SJSA1 (cell line): Measurements from ENCODE around the gene GBA3. TPM values are rescaled to one million over a fixed set of nuclear protein-coding genes. Genes with fewer than 3 reads are reported as not detected.

Experiments used
- DNase-seq, 2 experiments: peaks; one replicate each; pipeline ENCODE4 v3.0.0-alpha.2; 2015 to 2020; ENCODE audit warnings: low spot score in 2 of 2, low read depth in 1 of 2
- H3K27ac ChIP-seq: fragments of 250-450 bp; sonication (Bioruptor Pico); 2 replicates; pipeline ENCODE4 v1.5.1; 2020; ENCODE audit warnings: mild to moderate bottlenecking, moderate library complexity
- H3K27me3 ChIP-seq: fragments of 250-450 bp; sonication (Bioruptor Pico); replicated peaks from 2 replicates; pipeline ENCODE4 v1.5.1; 2020; ENCODE audit warnings: mild to moderate bottlenecking, moderate library complexity
- H3K36me3 ChIP-seq: fragments of 250-450 bp; sonication (Bioruptor Pico); 2 replicates; pipeline ENCODE4 v1.5.1; 2020; ENCODE audit warnings: mild to moderate bottlenecking
- H3K4me1 ChIP-seq: fragments of 250-450 bp; sonication (Bioruptor Pico); replicated peaks from 2 replicates; pipeline ENCODE4 v1.6.1; 2021; ENCODE audit warnings: mild to moderate bottlenecking
- H3K4me3 ChIP-seq: fragments of 250-450 bp; sonication (Bioruptor Pico); 2 replicates; pipeline ENCODE4 v1.5.1; 2020; ENCODE audit warnings: mild to moderate bottlenecking
- H3K9me3 ChIP-seq: fragments of 250-450 bp; sonication (Bioruptor Pico); replicated peaks from 2 replicates; pipeline ENCODE4 v1.5.1; 2020; ENCODE audit warnings: mild to moderate bottlenecking
- total RNA-seq: library from RNA; depleted of rRNA; stranded (reverse); fragments of >200 nt; shearing (Covaris generic); gene quantifications from 2 replicates; pipeline ENCODE4 v1.2.3, GENCODE V29; 2014

The GBA3 gene
- total RNA-seq, 1 experiment from 2014 or later: not detected

GRCh38 chr4:22677780-22678179, 15.0 kb upstream of the GBA3 start:
- Histone ChIP-seq H3K27me3 (no peaks in the 10 kb centered on the region), H3K27ac (no peak overlapping the region), H3K4me1 (no peaks in the 10 kb centered on the region), H3K36me3 (no peaks in the 10 kb centered on the region), H3K4me3 (no peak overlapping the region), H3K9me3 (no peaks in the 10 kb centered on the region)
- no peak for DNase-seq

GRCh38 chr4:22678940-22679854, 13.5 kb upstream of the GBA3 start:
- Histone ChIP-seq H3K9me3 (no peaks in the 10 kb centered on the region), H3K27ac (no peak overlapping the region)

GRCh38 chr4:22680065-22680642, 12.6 kb upstream of the GBA3 start:
- no peaks in the 10 kb centered on the region for H3K36me3 ChIP-seq
- no peak overlapping the region for H3K27ac ChIP-seq
- DNase-seq: no peak

More at GRCh38 chr4:22678940-22679854, 13.5 kb upstream of the GBA3 start:
- Histone ChIP-seq H3K36me3 (no peaks in the 10 kb centered on the region), H3K4me3 (no peak overlapping the region), H3K27me3 (no peaks in the 10 kb centered on the region), H3K4me1 (no peaks in the 10 kb centered on the region)
- DNase-seq: no peak

GRCh38 chr4:22683726-22684125, 9.0 kb upstream of the GBA3 start:
- Histone ChIP-seq H3K4me1 (no peaks in the 10 kb centered on the region), H3K36me3 (no peaks in the 10 kb centered on the region), H3K9me3 (no peaks in the 10 kb centered on the region), H3K27ac (no peak overlapping the region), H3K27me3 (no peaks in the 10 kb centered on the region), H3K4me3 (no peak overlapping the region)
- DNase-seq: no peak

More at GRCh38 chr4:22680065-22680642, 12.6 kb upstream of the GBA3 start:
- Histone ChIP-seq H3K9me3 (no peaks in the 10 kb centered on the region), H3K4me1 (no peaks in the 10 kb centered on the region), H3K27me3 (no peaks in the 10 kb centered on the region), H3K4me3 (no peak overlapping the region)

- no peaks in the 10 kb centered on the region for H3K36me3 ChIP-seq
- no peaks in the 10 kb centered on the region for H3K4me1 ChIP-seq
- H3K27me3 ChIP-seq: no peaks in the 10 kb centered on the region
- no peak for DNase-seq
- no peak overlapping the region for H3K4me3 ChIP-seq
- H3K27ac ChIP-seq: no peak overlapping the region
- no peaks in the 10 kb centered on the region for H3K9me3 ChIP-seq
These were observed 6.6 kb upstream of the GBA3 start for GRCh38 chr4:22686141-22686540.

- Histone ChIP-seq H3K4me3 (no peak overlapping the region), H3K36me3 (no peaks in the 10 kb centered on the region), H3K9me3 (no peaks in the 10 kb centered on the region), H3K27me3 (no peaks in the 10 kb centered on the region), H3K4me1 (no peaks in the 10 kb centered on the region), H3K27ac (no peak overlapping the region)
- no peak for DNase-seq
These were observed 4.5 kb upstream of the GBA3 start for GRCh38 chr4:22688236-22688635.

- H3K36me3 ChIP-seq: no peaks in the 10 kb centered on the region
- H3K4me1 ChIP-seq: no peaks in the 10 kb centered on the region
- no peaks in the 10 kb centered on the region for H3K9me3 ChIP-seq
- H3K27me3 ChIP-seq: no peaks in the 10 kb centered on the region
- no peak for DNase-seq
- H3K27ac ChIP-seq: no peak overlapping the region
- H3K4me3 ChIP-seq: no peak overlapping the region
These were observed 3.3 kb upstream of the GBA3 start for GRCh38 chr4:22689428-22689827.

- no peaks in the 10 kb centered on the region for H3K4me1 ChIP-seq
- no peak overlapping the region for H3K4me3 ChIP-seq
- H3K27me3 ChIP-seq: no peaks in the 10 kb centered on the region
- no peaks in the 10 kb centered on the region for H3K9me3 ChIP-seq
- no peaks in the 10 kb centered on the region for H3K36me3 ChIP-seq
- DNase-seq: no peak
- H3K27ac ChIP-seq: no peak overlapping the region
These were observed 2.3 kb downstream of the GBA3 start for GRCh38 chr4:22695029-22695428.

GRCh38 chr4:22695917-22696316, 3.2 kb downstream of the GBA3 start:
- Histone ChIP-seq H3K27ac (no peak overlapping the region), H3K4me1 (no peaks in the 10 kb centered on the region), H3K9me3 (no peaks in the 10 kb centered on the region), H3K36me3 (no peaks in the 10 kb centered on the region), H3K27me3 (no peaks in the 10 kb centered on the region), H3K4me3 (no peak overlapping the region)
- DNase-seq: no peak

GRCh38 chr4:22703912-22704311, 11.2 kb downstream of the GBA3 start:
- H3K27ac ChIP-seq: no peak overlapping the region

GRCh38 chr4:22707390-22707789, 14.7 kb downstream of the GBA3 start:
- Histone ChIP-seq H3K4me3 (no peak overlapping the region), H3K36me3 (no peaks in the 10 kb centered on the region), H3K9me3 (no peaks in the 10 kb centered on the region), H3K4me1 (no peaks in the 10 kb centered on the region), H3K27ac (no peak overlapping the region), H3K27me3 (no peaks in the 10 kb centered on the region)
- no peak for DNase-seq

More at GRCh38 chr4:22703912-22704311, 11.2 kb downstream of the GBA3 start:
- Histone ChIP-seq H3K27me3 (no peaks in the 10 kb centered on the region), H3K36me3 (no peaks in the 10 kb centered on the region), H3K4me1 (no peaks in the 10 kb centered on the region), H3K4me3 (no peak overlapping the region), H3K9me3 (no peaks in the 10 kb centered on the region)
- no peak for DNase-seq

GRCh38 chr4:22708961-22709360, 16.2 kb downstream of the GBA3 start:
- no peaks in the 10 kb centered on the region for H3K9me3 ChIP-seq

GRCh38 chr4:22712105-22712504, 19.4 kb downstream of the GBA3 start:
- Histone ChIP-seq H3K4me3 (no peak overlapping the region), H3K27me3 (no peaks in the 10 kb centered on the region), H3K27ac (no peak overlapping the region), H3K9me3 (no peaks in the 10 kb centered on the region), H3K4me1 (no peaks in the 10 kb centered on the region), H3K36me3 (no peaks in the 10 kb centered on the region)
- DNase-seq: no peak

More at GRCh38 chr4:22708961-22709360, 16.2 kb downstream of the GBA3 start:
- H3K27ac ChIP-seq: no peak overlapping the region
- H3K36me3 ChIP-seq: no peaks in the 10 kb centered on the region
- no peaks in the 10 kb centered on the region for H3K4me1 ChIP-seq
- no peak overlapping the region for H3K4me3 ChIP-seq
- DNase-seq: no peak
- H3K27me3 ChIP-seq: no peaks in the 10 kb centered on the region

- Histone ChIP-seq H3K36me3 (no peaks in the 10 kb centered on the region), H3K4me1 (no peaks in the 10 kb centered on the region), H3K27me3 (no peaks in the 10 kb centered on the region), H3K4me3 (no peak overlapping the region), H3K27ac (no peak overlapping the region), H3K9me3 (no peaks in the 10 kb centered on the region)
- DNase-seq: no peak
These were observed 19.8 kb downstream of the GBA3 start for GRCh38 chr4:22712529-22712928.
